ENCODE results near the gene PHYHIPL.

The PHYHIPL gene

GRCh38 chr10:59257224-59257623 lies 80.8 kb downstream of the PHYHIPL start:
- TF ChIP-seq CTCF (IDR thresholded peaks at IDR 0.05; ENCODE audit: control extremely low read depth, extremely low read depth, low read depth, missing control alignments) = no peak
- CTCF ChIA-PET = interaction anchor here (2.6 kb wide), 1 partner anchor 19 kb away, joined by 7 read pairs; no protein-coding TSS in a partner anchor
- no peak for DNase-seq (ENCODE audit: extremely low spot score)
- POLR2A ChIA-PET = no interaction called here

GRCh38 chr10:59258890-59259289 lies 82.4 kb downstream of the PHYHIPL start:
- no peak for TF ChIP-seq CTCF (IDR thresholded peaks at IDR 0.05; ENCODE audit: control extremely low read depth, extremely low read depth, low read depth, missing control alignments)
- CTCF ChIA-PET = interaction anchor here (1.1 to 2.6 kb wide), 4 partner anchors 8 to 337 kb away, joined by 3 to 7 read pairs (median 4); no protein-coding TSS in a partner anchor
- POLR2A ChIA-PET = no interaction called here

GRCh38 chr10:59265141-59265540 lies 88.7 kb downstream of the PHYHIPL start:
- ChIA-PET POLR2A (interaction anchor here (0.6 kb wide), 1 partner anchor 81 kb away, joined by 3 read pairs; no protein-coding TSS in a partner anchor), CTCF (interaction anchor here (0.9 to 1.5 kb wide), 2 partner anchors 12 to 13 kb away, joined by 3 to 5 read pairs; no protein-coding TSS in a partner anchor)
- TF ChIP-seq CTCF (IDR thresholded peaks at IDR 0.05; ENCODE audit: control extremely low read depth, extremely low read depth, low read depth, missing control alignments) = no peak
- DNase-seq (ENCODE audit: extremely low spot score) = no peak

More at GRCh38 chr10:59258890-59259289, 82.4 kb downstream of the PHYHIPL start:
- DNase-seq (ENCODE audit: extremely low spot score) = no peak

- TF ChIP-seq CTCF (IDR thresholded peaks at IDR 0.05; ENCODE audit: control extremely low read depth, extremely low read depth, low read depth, missing control alignments) = no peak
- CTCF ChIA-PET = no interaction called here
- POLR2A ChIA-PET = no interaction called here
- no peak for DNase-seq (ENCODE audit: extremely low spot score)
Measured at GRCh38 chr10:59266321-59266720, 89.9 kb downstream of the PHYHIPL start.

- ChIA-PET POLR2A (no interaction called here), CTCF (no interaction called here)
- no peak for TF ChIP-seq CTCF (IDR thresholded peaks at IDR 0.05; ENCODE audit: control extremely low read depth, extremely low read depth, low read depth, missing control alignments)
- no peak for DNase-seq (ENCODE audit: extremely low spot score)
Measured at GRCh38 chr10:59268460-59268859, 92.0 kb downstream of the PHYHIPL start.

- no peak for TF ChIP-seq CTCF (IDR thresholded peaks at IDR 0.05; ENCODE audit: control extremely low read depth, extremely low read depth, low read depth, missing control alignments)
- POLR2A ChIA-PET = no interaction called here
- CTCF ChIA-PET = no interaction called here
- DNase-seq (ENCODE audit: extremely low spot score) = no peak
Measured at GRCh38 chr10:59269651-59270050, 93.2 kb downstream of the PHYHIPL start.

Data from GM10248 (cell line).